H1 (cell line): ENCODE data around the gene MRPS15. TPM values are rescaled to one million over a fixed set of nuclear protein-coding genes. Genes with fewer than 3 reads are reported as not detected.

Experiments
- CTCF ChIA-PET: fragments of 300-600 bp; sonication (Branson Sonifier 250); formaldehyde crosslinking; loops from one replicate; lab custom pipeline; 2021; ENCODE audit not compliant: partially characterized antibody; lab: Charles Lee
- POLR2A ChIA-PET: fragments of 300-600 bp; sonication (Branson Sonifier 250); formaldehyde crosslinking; loops from one replicate; lab custom pipeline; 2021; ENCODE audit warnings: inconsistent platforms; ENCODE audit not compliant: partially characterized antibody; lab: Charles Lee
- DNase-seq, 2 experiments: peaks; one replicate each; pipeline versions ENCODE4 v3.0.0 to v3.0.0-alpha.2; 2010 to 2022; ENCODE audit warnings: low spot score in 2 of 2, low read depth in 1 of 2, mixed read lengths in 1 of 2
- FAIRE-seq: peaks from 2 replicates; lab custom pipeline; 2011; peaks lifted over from hg19 to GRCh38; lab: Jason Lieb, UNC
- H2AFZ ChIP-seq: 2 replicates; pipeline ENCODE4 v1.8.1; 2012; ENCODE audit warnings: low read length, inconsistent platforms
- H2AK5ac ChIP-seq: 2 replicates; pipeline ENCODE4 v1.6.1; 2013; ENCODE audit warnings: low read depth, low read length
- H2BK120ac ChIP-seq: replicated peaks from 2 replicates; pipeline ENCODE3; 2013; ENCODE audit warnings: low read depth, low read length, inconsistent platforms
- H2BK12ac ChIP-seq: 2 replicates; pipeline ENCODE4 v1.6.1; 2013; ENCODE audit warnings: low read depth, low read length
- H2BK15ac ChIP-seq: 2 replicates; pipeline ENCODE4 v1.6.1; 2013; ENCODE audit warnings: low read length
- H2BK20ac ChIP-seq: 2 replicates; pipeline ENCODE4 v1.6.1; 2013; ENCODE audit warnings: low read length
- H2BK5ac ChIP-seq: 2 replicates; pipeline ENCODE4 v1.6.1; 2013; ENCODE audit warnings: low read depth, low read length
- H3K14ac ChIP-seq: 2 replicates; pipeline ENCODE4 v1.6.1; 2013; ENCODE audit warnings: inconsistent platforms; ENCODE audit not compliant: insufficient read length
- H3K18ac ChIP-seq: 2 replicates; pipeline ENCODE4 v1.6.1; 2013; ENCODE audit warnings: low read length; ENCODE audit errors: extremely low read depth
- H3K23ac ChIP-seq: 2 replicates; pipeline ENCODE4 v1.6.1; 2013; ENCODE audit warnings: inconsistent platforms; ENCODE audit not compliant: insufficient read length
- H3K23me2 ChIP-seq: 2 replicates; pipeline ENCODE4 v1.6.1; 2013; ENCODE audit warnings: low read depth, low read length
- H3K27ac ChIP-seq: 2 replicates; pipeline ENCODE4 v1.6.1; 2011; ENCODE audit warnings: low read depth, low read length, inconsistent platforms
- H3K27me3 ChIP-seq, 4 experiments: replicated peaks in 1 of 4; 1 replicate in 1 of 4; 2 replicates in 3 of 4; pipeline versions ENCODE4 v1.6.1 to v1.8.1; 2011 to 2013; ENCODE audit warnings: low read length in 3 of 4, mild to moderate bottlenecking in 3 of 4, inconsistent platforms in 2 of 4, mixed read lengths in 2 of 4, moderate library complexity in 1 of 4; ENCODE audit not compliant: control insufficient read depth in 3 of 4, insufficient read depth in 3 of 4; ENCODE audit errors: extremely low read depth in 1 of 4
- H3K36me3 ChIP-seq, 4 experiments: 2 replicates each; pipeline versions ENCODE4 v1.6.1 to v1.8.1; 2011 to 2013; ENCODE audit warnings: mild to moderate bottlenecking in 4 of 4, low read length in 3 of 4, moderate library complexity in 2 of 4, control low read depth in 1 of 4, inconsistent platforms in 1 of 4; ENCODE audit not compliant: insufficient read depth in 4 of 4, control insufficient read depth in 2 of 4
- H3K4ac ChIP-seq: replicated peaks from 2 replicates; pipeline ENCODE3; 2013; ENCODE audit warnings: low read length, low read depth, mixed read lengths, inconsistent platforms; ENCODE audit not compliant: insufficient read length
- H3K4me1 ChIP-seq, 4 experiments: replicated peaks in 1 of 4; 1 replicate in 1 of 4; 2 replicates in 3 of 4; pipeline versions ENCODE4 v1.6.1 to v1.8.1; 2011 to 2013; ENCODE audit warnings: low read length in 3 of 4, inconsistent platforms in 2 of 4, mixed read lengths in 1 of 4; ENCODE audit not compliant: insufficient read depth in 4 of 4, control insufficient read depth in 3 of 4
- H3K4me2 ChIP-seq, 2 experiments: 2 replicates each; pipeline versions ENCODE4 v1.6.1 to v1.8.1; 2011 to 2013; ENCODE audit warnings: low read depth in 2 of 2, low read length in 2 of 2, control low read depth in 1 of 2, inconsistent platforms in 1 of 2, mild to moderate bottlenecking in 1 of 2; ENCODE audit not compliant: insufficient read depth in 1 of 2
- H3K4me3 ChIP-seq, 4 experiments: fragments of 200-600, 300-600 bp in 1 of 4; sonication (generic), shearing (Covaris generic), sonication (Bioruptor Twin) in 1 of 4; 2 replicates each; pipeline versions ENCODE4 v1.5.1 to v1.8.1; 2011 to 2016; ENCODE audit warnings: low read length in 4 of 4, low read depth in 3 of 4, control low read depth in 2 of 4, inconsistent platforms in 2 of 4, mild to moderate bottlenecking in 2 of 4, mixed read lengths in 1 of 4, moderate library complexity in 1 of 4; ENCODE audit not compliant: insufficient read depth in 2 of 4; ENCODE audit errors: extremely low read depth in 1 of 4
- H3K56ac ChIP-seq: replicated peaks from 2 replicates; pipeline ENCODE3; 2013; ENCODE audit warnings: low read depth, mild to moderate bottlenecking, mixed read lengths, low read length, inconsistent platforms; ENCODE audit not compliant: insufficient read length
- H3K79me1 ChIP-seq: 2 replicates; pipeline ENCODE4 v1.6.1; 2013; ENCODE audit warnings: low read depth, low read length, control low read depth
- H3K79me2 ChIP-seq, 2 experiments: 2 replicates each; pipeline versions ENCODE4 v1.6.1 to v1.8.1; 2012 to 2013; ENCODE audit warnings: low read length in 2 of 2, mild to moderate bottlenecking in 2 of 2, inconsistent platforms in 1 of 2; ENCODE audit not compliant: insufficient read depth in 2 of 2, control insufficient read depth in 1 of 2
- H3K9ac ChIP-seq, 4 experiments: replicated peaks in 1 of 4; 1 replicate in 1 of 4; 2 replicates in 3 of 4; pipeline versions ENCODE4 v1.6.1 to v1.8.1; 2011 to 2013; ENCODE audit warnings: low read depth in 3 of 4, low read length in 3 of 4, control low read depth in 2 of 4, mild to moderate bottlenecking in 2 of 4, moderate library complexity in 2 of 4, inconsistent platforms in 1 of 4; ENCODE audit errors: extremely low read depth in 1 of 4
- H3K9me3 ChIP-seq, 2 experiments: 2 replicates each; pipeline versions ENCODE4 v1.6.1 to v1.8.1; 2012 to 2013; ENCODE audit warnings: mild to moderate bottlenecking in 2 of 2, moderate library complexity in 2 of 2, control low read depth in 1 of 2, inconsistent platforms in 1 of 2, low read depth in 1 of 2, low read length in 1 of 2, mixed read lengths in 1 of 2; ENCODE audit not compliant: insufficient read depth in 2 of 2
- H4K20me1 ChIP-seq, 2 experiments: replicated peaks in 1 of 2; 2 replicates each; pipeline versions ENCODE3 to v1.8.1; 2011 to 2013; ENCODE audit warnings: inconsistent platforms in 2 of 2, low read length in 2 of 2, mild to moderate bottlenecking in 1 of 2; ENCODE audit not compliant: insufficient read depth in 2 of 2, control insufficient read depth in 1 of 2
- H4K5ac ChIP-seq: 2 replicates; pipeline ENCODE4 v1.6.1; 2013; ENCODE audit warnings: low read length, low read depth, mixed read lengths, inconsistent platforms; ENCODE audit not compliant: insufficient read length
- H4K8ac ChIP-seq: 2 replicates; pipeline ENCODE4 v1.8.0; 2013; ENCODE audit warnings: mild to moderate bottlenecking, moderate library complexity, low read length, inconsistent platforms; ENCODE audit not compliant: insufficient read depth; ENCODE audit errors: extremely low read depth
- H4K91ac ChIP-seq: replicated peaks from 2 replicates; pipeline ENCODE3; 2013; ENCODE audit warnings: low read length, mixed read lengths, inconsistent platforms; ENCODE audit not compliant: insufficient read length
- FOSL1 ChIP-seq: IDR thresholded peaks from 2 replicates; pipeline ENCODE4 v1.6.1; 2011; ENCODE audit warnings: mild to moderate bottlenecking, low read depth, low read length, moderate library complexity; ENCODE audit not compliant: insufficient read depth
- HDAC2 ChIP-seq, 2 experiments: fragments of 300-600 bp in 1 of 2; sonication (generic) in 1 of 2; IDR thresholded peaks; 2 replicates each; pipeline ENCODE4 v1.6.1; 2011 to 2012; ENCODE audit warnings: low read depth in 2 of 2, low read length in 2 of 2, mild to moderate bottlenecking in 2 of 2, moderate library complexity in 2 of 2, borderline replicate concordance in 1 of 2, inconsistent platforms in 1 of 2
- KDM1A ChIP-seq: fragments of 200-600, 300-600 bp; sonication (generic); IDR thresholded peaks from 2 replicates; pipeline ENCODE4 v1.7.1; 2016; ENCODE audit warnings: mild to moderate bottlenecking, low read length, borderline replicate concordance
- KDM4A ChIP-seq: IDR thresholded peaks from one replicate; pipeline ENCODE4 v1.7.1; 2012; ENCODE audit warnings: low read depth, mild to moderate bottlenecking, moderate library complexity, low read length, inconsistent platforms; ENCODE audit not compliant: severe bottlenecking
- MAFK ChIP-seq: IDR thresholded peaks from 2 replicates; pipeline ENCODE4 v1.6.1; 2012; ENCODE audit warnings: low read depth, mild to moderate bottlenecking, improper control_type of control experiment, low read length
- NRF1 ChIP-seq: IDR thresholded peaks from 2 replicates; pipeline ENCODE4 v1.6.1; 2011; ENCODE audit warnings: mild to moderate bottlenecking, low read depth, low read length, improper control_type of control experiment
- POU5F1 ChIP-seq: IDR thresholded peaks from 2 replicates; pipeline ENCODE4 v1.6.1; 2011; ENCODE audit warnings: low read depth, mild to moderate bottlenecking, low read length, moderate library complexity
- TCF12 ChIP-seq: IDR thresholded peaks from 2 replicates; pipeline ENCODE4 v1.6.1; 2011; ENCODE audit warnings: low read depth, mild to moderate bottlenecking, low read length
- WGBS, 2 experiments: shearing (Covaris generic) in 1 of 2; methylation state at CpG; one replicate each; pipeline versions ENCODE4 v1.1.6 to v1.1.7; 2013 to 2015; ENCODE audit warnings: low lambda C conversion rate in 2 of 2, mixed read lengths in 2 of 2, inconsistent platforms in 1 of 2, low coverage in 1 of 2, missing lambda C conversion rate in 1 of 2; ENCODE audit not compliant: insufficient replicate concordance in 2 of 2, insufficient coverage in 1 of 2, insufficient read length in 1 of 2; ENCODE audit errors: extremely low coverage in 1 of 2, missing lambda C conversion rate in 1 of 2; 5-methylcytosine and 5-hydroxymethylcytosine counted together
- polyA plus RNA-seq, 7 experiments: library from polyadenylated mRNA; depleted of rRNA in 3 of 7; stranded (reverse) in 5 of 7; unstranded in 2 of 7; fragments of >200 nt in 5 of 7; fragments of 200-250 nt in 2 of 7; gene quantifications; 1 replicate in 5 of 7; 2 replicates in 1 of 7; 4 replicates in 1 of 7; pipeline versions ENCODE4 v1.2.1 to v1.2.3, GENCODE V29; 2011 to 2013; ENCODE audit warnings: missing spikeins in 2 of 7, mixed read lengths in 2 of 7
- total RNA-seq: library from RNA; stranded (reverse); fragmentation: NEBNext Ultra II Directional; extraction: Animal tissue kit (Norgen Biotek cat#: 25700); gene quantifications from 2 replicates; pipeline ENCODE4 v1.2.1, GENCODE V29; 2021

The MRPS15 gene
- total and polyA plus RNA-seq, 2 of the 8 experiments (the other 6 are each of a cell fraction or from before 2014, with no cell fraction given): 53.6 to 129 TPM

GRCh38 chr1:36442337-36442736, 21.8 kb downstream of the MRPS15 start:
- no peak overlapping the region for H3K9ac ChIP-seq
- H2BK120ac ChIP-seq: no peak overlapping the region
- no peak overlapping the region for H4K5ac ChIP-seq
- no peaks in the 10 kb centered on the region for H3K27me3 ChIP-seq
- H3K4me2 ChIP-seq: no peak overlapping the region
- no peak for TF ChIP-seq FOSL1
- TF ChIP-seq NRF1: no peak
- no peak for TF ChIP-seq KDM1A
- no peak for TF ChIP-seq KDM4A
- no peak for TF ChIP-seq HDAC2 (IDR thresholded peaks at IDR 0.05; ENCODE audit: borderline replicate concordance in 1 of 2, low read depth in 2 of 2, low read length in 2 of 2)
- no peak for TF ChIP-seq POU5F1
- TF ChIP-seq TCF12: no peak
- TF ChIP-seq MAFK: no peak
- H3K14ac ChIP-seq: no peak overlapping the region
- H3K4me1 ChIP-seq: peaks cover 0 to 3% (median 2%) of the 10 kb centered on the region in 4 experiments; a peak in 3 of 7 replicates
- no peak overlapping the region for H2AK5ac ChIP-seq
- H2AFZ ChIP-seq: no peak overlapping the region
- no peak overlapping the region for H3K4me3 ChIP-seq
- FAIRE-seq (no peak), DNase-seq (no peak)
- no peak overlapping the region for H3K18ac ChIP-seq
- CTCF ChIA-PET: no interaction called here
- no peak overlapping the region for H3K23ac ChIP-seq
- no peak overlapping the region for H2BK12ac ChIP-seq
- H3K23me2 ChIP-seq: no peaks in the 10 kb centered on the region
- no peak overlapping the region for H2BK20ac ChIP-seq
- H2BK5ac ChIP-seq: no peak overlapping the region
- no peaks in the 10 kb centered on the region for H3K79me2 ChIP-seq
- no peaks in the 10 kb centered on the region for H3K36me3 ChIP-seq
- POLR2A ChIA-PET: interaction anchor here (0.6 to 1.4 kb wide), 2 partner anchors 22 to 144 kb away, joined by 3 to 4 read pairs; partner anchors contain the start of gene MRPS15
- no peak overlapping the region for H3K27ac ChIP-seq
- no peak overlapping the region for H4K8ac ChIP-seq
- no peaks in the 10 kb centered on the region for H3K9me3 ChIP-seq
- no peak overlapping the region for H4K91ac ChIP-seq
- no peaks in the 10 kb centered on the region for H4K20me1 ChIP-seq
- no peak overlapping the region for H3K56ac ChIP-seq
- WGBS, 2 experiments: 85% methylated on average over 3 of the region's 3 CpGs; no CpG with 5 or more reads in 1 of the 2 experiments
- H3K4ac ChIP-seq: no peak overlapping the region
- no peak overlapping the region for H2BK15ac ChIP-seq
- H3K79me1 ChIP-seq: no peaks in the 10 kb centered on the region
